Head of caudate nucleus (tissue), 42 donors: Measurements from ENCODE around the gene RPUSD1.
A peak's percentile ranks its signal among the peaks of the same experiment; 100 is the strongest.
"Not testable (repeated sequence)": the region's sequence is repeated elsewhere in the genome, so short reads cannot be mapped to it uniquely, and the experiment has no call there.

ENCODE experiments used
- DNase-seq, 42 donors: peaks; one replicate each; pipeline versions ENCODE4 v3.0.0 to v3.0.0-alpha.2; 2020 to 2021; ENCODE audit warnings: mixed read lengths in 7 of 42
- intact Hi-C: fragments of 100-400 bp; cut with DNase I; formaldehyde crosslinking; loops from one replicate; pipeline ENCODE4 v1.15.0; 2022

RPUSD1 gene

DNA sequence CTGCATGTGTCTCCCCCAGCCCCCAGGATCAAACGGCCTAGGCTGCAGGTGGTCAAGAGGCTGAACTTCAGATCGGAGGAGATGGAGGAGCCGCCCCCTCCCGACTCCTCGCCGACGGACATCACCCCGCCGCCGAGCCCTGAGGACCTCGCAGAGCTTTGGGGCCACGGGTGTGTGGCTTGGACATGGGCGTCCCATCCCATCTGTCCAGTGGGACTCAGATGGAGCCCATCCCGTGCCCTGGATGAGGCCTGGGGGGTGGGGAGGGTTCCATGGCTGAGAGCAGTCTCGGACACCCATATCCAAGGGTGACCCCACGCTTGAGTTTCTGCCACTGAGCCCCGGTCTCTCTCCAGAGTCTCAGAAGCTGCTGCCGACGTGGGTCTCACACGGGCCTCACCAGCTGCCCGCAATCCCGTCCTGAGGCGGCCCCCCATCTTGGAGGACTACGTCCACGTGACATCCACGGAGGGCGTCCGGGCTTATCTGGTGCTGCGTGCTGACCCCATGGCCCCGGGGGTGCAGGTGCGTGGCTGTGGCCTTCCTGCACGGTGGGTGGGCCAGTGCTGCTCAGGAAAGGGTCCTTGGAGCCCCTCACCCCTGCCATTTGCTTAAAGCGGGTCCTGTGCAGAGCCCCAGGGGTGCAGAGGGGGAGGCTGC is 1.1 kb upstream of the RPUSD1 start:
- DNase-seq = no peak
- intact Hi-C loops = loop anchor here (5.0 kb wide), 1 partner anchor 77 kb away; no protein-coding TSS in a partner anchor

DNA sequence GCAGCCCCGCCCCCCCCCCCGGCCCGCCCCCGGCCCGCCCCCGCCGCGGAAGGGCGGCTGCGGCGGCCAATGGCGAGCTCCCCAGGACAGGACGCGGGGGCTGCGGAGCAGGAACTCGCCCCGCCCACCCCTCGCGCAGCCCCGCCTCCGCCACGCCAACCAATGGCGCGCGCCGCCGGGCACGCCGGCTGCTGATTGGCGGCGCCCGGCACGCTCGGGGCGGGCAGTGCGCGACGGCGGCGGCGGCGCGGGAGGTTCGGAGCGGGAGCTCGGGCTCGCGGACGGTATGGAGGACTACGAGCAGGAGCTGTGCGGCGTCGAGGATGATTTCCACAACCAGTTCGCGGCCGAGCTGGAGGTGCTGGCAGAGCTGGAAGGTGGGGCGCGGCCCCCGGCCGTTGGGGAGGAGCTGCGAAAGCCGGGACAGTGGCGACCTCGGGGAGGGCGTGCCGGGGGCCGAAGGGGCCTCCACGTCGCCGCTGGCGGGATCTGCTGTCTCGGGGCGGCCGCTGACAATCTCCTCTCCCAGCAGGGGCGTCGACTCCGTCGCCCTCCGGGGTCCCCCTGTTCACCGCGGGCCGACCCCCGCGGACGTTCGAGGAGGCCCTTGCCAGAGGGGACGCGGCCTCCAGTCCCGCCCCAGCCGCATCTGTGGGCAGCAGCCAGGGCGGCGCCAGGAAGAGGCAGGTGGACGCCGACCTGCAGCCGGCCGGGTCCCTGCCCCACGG is 382 bp upstream of the RPUSD1 start, which contains the start of gene CHTF18:
CHTF18 (plus strand) TSS at position 222 of the 728 bp plus-strand sequence; CDS start at position 287, 65 bp downstream.
- peak; percentile 66 to 97 (median 92) for DNase-seq
- intact Hi-C loops = loop anchor here (5.0 kb wide), 1 partner anchor 76 kb away; no protein-coding TSS in a partner anchor

DNA sequence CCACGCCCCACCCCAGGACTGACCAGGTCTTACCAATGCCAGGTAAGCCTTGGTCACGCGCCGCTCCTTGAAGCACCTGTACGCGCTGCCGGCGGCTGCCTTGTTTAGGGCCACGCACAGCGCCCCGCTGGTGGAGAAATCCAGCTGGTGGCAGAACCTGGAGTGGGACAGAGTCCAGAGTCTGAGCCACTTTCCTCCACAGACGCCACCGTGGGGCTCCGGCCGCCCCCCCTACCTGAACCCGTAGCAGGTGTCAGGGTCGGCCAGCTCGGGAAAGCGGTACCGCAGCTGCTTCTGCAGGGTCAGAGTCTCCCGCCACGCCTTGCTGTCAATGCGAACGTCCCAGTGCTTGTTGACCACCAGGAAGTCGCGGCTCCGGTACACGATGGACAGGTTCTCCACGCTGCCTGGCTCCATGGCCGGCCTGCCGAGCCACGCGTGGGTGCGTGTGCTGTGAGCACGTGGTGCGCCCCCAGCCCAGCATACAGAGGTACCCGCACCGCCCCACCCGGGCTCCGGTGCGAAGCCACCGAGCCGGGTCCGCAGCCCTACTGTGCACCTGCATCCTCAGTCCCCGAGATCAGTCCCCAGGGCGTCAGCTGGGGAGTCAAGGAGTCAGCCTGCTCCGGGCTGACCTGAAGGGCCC is 737 bp downstream of the RPUSD1 start:
- intact Hi-C loops = loop anchor here (5.0 kb wide), 1 partner anchor 75 kb away; no protein-coding TSS in a partner anchor
- no peak for DNase-seq

DNA sequence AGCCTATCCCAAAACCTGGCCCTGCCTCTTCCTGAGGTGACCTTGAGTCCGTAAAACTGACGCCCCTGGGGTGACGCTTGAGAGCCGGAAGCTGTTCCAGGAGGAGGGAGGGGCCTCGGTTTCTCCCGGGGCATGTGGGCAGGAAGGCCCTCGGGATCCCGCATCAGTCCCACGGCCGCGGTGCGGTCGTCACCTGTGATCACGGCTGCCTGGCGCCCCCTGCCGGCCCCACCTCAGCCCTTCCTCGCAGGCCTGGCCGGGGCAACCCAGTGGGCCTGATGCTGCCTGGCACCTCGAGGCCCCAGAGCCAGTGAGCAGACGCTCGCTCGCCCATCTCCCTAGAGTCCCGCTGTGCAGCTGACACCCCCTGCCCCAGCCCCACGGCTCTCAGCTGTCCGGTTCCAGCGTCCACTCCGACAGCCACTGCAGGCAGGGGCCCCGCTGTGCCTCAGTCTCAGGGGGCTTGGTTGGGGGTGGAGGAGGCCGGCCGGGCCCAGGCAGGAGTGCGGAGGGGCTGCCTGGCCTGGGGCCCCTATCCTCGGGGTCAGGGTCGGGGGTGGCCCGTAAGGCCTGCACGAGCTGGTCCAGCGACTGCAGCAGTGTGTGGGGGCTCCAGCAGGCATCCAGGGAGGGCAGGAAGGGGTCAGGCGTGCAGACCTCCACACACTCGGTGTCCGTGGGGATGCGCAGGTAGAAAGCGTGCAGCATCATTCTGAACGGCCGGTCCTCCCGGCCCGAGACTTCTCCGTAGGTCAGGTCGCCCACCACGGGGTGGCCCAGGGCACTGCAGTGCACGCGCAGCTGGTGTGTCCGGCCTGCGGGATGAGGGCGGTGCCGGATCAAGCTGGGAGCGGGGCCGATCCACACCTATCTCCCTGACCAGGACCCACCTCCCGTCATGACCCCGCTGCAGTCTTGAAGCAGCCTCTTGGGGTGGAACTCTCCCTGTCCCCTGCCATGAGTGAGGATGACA is 2.3 kb downstream of the RPUSD1 start:
- intact Hi-C loops = loop anchor here (5.0 kb wide), 1 partner anchor 74 kb away; no protein-coding TSS in a partner anchor
- DNase-seq = peak; percentile 47 to 89 (median 76)

GRCh38 chr16:784431-784830 is 3.8 kb downstream of the RPUSD1 start:
- intact Hi-C loops = no loop called here
- no peak for DNase-seq

DNA sequence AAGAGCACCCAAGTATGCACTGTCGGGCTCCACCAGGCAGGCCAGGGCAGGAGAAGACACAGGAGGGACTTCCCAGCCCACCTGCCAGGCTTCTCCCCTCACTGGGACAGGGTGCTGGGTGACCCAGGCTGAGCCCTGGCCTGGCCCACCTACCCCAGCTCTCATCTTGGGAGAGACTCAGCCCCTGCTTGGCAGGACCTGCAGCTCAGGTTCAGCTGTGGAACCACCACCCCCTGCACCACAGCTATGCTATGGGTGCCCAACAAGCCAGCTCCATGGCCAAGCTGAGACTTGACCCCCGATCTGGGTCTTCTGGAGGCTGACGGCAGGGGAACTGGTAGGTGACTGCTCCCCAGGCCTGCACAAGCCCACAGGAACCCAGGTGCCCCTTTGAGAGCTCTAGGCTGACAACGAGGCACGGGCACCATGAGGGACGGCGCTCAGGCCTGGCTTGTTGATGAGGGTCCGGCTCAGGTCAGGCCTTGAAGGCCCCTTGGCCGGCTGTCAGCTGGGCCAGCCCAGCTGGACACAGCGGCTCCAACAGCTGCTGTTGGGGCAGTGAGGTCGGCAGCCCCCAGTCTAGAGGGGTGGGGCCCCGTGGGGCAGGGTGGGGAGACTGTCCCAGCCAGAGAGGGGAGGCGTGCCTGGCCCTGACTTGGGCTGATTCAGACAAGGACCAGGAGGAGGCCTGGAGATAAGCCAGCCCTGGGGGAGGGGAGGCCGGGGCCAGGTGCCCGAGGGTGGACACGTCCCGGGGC is 4.6 kb downstream of the RPUSD1 start:
- no peak for DNase-seq
- intact Hi-C loops = no loop called here

DNA sequence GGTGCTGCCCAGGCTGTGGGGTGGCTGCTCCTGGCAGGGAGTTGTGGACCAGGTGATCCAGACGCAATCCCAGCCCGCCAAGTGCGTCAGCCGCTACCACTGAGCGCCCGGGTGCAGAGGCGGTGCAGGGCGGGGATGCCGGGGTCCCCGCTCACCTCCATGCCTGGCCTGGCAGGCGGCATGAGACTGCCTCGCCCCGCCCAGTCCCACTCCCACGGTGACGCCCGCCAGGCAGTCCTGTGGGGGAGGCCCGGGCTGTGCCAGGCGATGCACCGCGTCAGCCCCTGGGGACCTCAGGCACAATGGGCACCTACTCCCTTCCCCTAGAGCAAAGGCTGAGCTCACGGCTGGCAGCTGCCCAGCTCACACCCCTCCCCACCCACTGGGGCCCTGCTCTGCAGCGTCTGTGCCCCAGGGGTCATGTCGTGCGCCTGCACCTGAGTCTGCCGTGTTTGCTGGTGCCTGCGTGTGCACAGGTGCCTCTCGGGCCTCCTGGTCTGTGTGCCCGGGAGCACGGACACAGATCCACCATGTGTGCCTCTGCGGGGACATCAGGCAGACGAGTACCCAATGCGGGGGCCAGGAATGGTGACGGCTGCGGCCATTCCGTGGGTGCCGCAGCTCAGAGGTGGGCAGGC is 5.3 kb downstream of the RPUSD1 start:
- intact Hi-C loops = no loop called here
- DNase-seq = peak in 35 of 42 donors; percentile 6 to 74 (median 50)

GRCh38 chr16:782258-782657 is 5.9 kb downstream of the RPUSD1 start:
- DNase-seq = no peak
- intact Hi-C loops = no loop called here

GRCh38 chr16:781346-782010 is 6.7 kb downstream of the RPUSD1 start:
- DNase-seq = no peak

DNA sequence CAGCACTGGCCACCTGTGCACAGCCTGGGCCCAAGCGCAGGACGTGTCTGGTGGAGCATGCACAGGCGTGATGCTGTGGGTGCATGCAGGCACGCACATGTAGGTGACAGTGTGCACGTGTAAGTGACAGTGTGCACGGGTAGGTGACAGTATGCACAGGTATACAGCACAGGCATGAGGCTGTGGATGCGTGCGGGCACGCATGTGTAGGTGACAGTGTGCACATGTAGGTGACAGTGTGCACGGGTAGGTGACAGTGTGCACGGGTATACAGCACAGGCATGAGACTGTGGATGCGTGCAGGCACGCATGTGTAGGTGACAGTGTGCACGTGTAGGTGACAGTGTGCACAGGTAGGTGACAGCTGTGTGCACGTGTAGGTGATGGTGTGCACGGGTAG is 7.9 kb downstream of the RPUSD1 start:
- intact Hi-C loops = no loop called here
- DNase-seq = no peak

More at GRCh38 chr16:781346-782010, 6.7 kb downstream of the RPUSD1 start:
- intact Hi-C loops = no loop called here

DNA sequence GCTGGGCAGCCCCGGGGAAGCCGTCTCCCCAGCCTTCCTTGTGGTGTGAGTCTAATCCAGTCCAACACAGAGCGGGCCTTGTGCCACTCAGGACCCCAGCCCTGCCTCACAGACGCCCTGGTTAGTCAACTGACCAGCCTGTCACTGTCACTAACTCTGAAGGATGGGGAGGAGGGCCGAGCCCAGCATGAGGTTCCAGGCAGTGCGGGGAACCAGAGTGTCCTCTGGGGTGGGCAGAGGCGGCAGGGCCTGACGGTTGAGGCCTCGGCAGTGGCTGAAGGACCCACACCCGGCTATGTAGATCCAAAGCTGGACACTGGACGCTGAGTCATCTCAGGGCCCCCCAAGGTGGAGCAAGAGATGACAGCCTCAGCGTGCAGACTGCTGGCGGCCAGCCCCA is 8.6 kb downstream of the RPUSD1 start:
- intact Hi-C loops = no loop called here
- DNase-seq = no peak

- intact Hi-C loops = no loop called here
- DNase-seq = no peak
These were observed 9.2 kb downstream of the RPUSD1 start for GRCh38 chr16:778909-779527.

DNA sequence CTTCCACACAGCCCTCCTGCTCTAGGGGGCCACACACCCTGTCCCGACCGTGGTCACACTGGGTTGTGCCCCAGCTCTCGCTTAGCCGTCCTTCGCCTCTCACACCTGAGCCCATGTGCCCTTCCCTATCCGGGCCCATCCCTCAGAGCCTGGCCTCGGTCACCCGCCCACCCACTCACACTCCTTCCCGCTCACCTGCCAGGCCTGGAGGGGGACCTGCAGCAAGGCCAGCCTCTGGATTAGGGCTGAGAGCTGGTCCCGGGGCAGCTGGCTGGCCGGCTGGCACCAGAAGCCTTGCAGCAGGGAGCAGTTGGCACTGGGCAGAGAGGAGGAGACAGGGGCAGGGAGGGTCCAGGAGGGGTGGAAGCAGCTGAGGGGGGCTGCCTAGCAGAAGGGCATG is 9.7 kb downstream of the RPUSD1 start:
- no peak for DNase-seq
- intact Hi-C loops = no loop called here

DNA sequence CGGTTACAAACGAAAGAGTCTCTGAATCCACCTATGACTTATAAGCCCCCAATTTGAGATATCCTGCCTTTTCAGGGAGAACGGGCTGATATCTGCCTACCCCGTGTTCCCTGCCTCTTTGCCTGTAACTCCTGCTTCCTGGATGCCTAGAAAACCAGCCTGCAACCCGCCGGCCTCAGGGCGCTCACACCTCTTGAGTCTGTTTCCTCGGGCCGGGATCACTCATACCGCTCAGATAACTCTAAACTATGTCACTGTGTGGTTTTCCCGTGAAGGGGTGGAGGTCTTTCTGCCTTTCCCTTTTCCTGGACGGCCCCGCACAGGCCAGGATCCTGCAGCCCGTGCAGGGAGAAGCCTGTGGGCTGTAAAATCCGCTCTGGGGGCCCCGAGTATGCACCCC is 10.4 kb downstream of the RPUSD1 start:
- DNase-seq = no peak
- intact Hi-C loops = no loop called here

- intact Hi-C loops = no loop called here
- no peak for DNase-seq
These were observed 11.4 kb downstream of the RPUSD1 start for GRCh38 chr16:776824-777223.

DNA sequence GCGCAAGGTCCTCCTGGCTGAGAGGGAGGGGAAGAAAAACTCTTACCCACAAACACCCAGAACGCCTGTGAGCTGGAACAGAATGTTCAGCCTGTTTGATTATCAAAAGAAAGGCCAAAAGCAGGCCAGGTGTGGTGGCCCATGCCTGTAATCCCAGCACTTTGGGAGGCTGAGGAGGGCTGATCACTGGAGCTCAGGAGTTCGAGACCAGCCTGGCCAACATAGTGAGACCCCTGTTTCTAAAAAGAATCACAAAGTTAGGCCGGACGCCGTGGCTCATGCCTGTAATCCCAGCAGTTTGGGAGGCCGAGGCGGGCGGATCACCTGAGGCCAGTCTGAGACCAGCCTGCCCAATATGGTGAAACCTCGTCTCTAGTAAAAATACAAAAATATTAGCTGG is 11.9 kb downstream of the RPUSD1 start:
- DNase-seq, intact Hi-C loops: not testable (repeated sequence)
